Hematopoietic multipotent progenitor cell treated with erythropoietin and hydrocortisone succinate and interleukin-3 and kit ligand, for 8 days (in vitro differentiated cells): ENCODE results near the gene ACSF3.

Source experiments
- DNase-seq: peaks from one replicate; pipeline ENCODE4 v3.0.0-alpha.2; 2015

Gene ACSF3

DNA sequence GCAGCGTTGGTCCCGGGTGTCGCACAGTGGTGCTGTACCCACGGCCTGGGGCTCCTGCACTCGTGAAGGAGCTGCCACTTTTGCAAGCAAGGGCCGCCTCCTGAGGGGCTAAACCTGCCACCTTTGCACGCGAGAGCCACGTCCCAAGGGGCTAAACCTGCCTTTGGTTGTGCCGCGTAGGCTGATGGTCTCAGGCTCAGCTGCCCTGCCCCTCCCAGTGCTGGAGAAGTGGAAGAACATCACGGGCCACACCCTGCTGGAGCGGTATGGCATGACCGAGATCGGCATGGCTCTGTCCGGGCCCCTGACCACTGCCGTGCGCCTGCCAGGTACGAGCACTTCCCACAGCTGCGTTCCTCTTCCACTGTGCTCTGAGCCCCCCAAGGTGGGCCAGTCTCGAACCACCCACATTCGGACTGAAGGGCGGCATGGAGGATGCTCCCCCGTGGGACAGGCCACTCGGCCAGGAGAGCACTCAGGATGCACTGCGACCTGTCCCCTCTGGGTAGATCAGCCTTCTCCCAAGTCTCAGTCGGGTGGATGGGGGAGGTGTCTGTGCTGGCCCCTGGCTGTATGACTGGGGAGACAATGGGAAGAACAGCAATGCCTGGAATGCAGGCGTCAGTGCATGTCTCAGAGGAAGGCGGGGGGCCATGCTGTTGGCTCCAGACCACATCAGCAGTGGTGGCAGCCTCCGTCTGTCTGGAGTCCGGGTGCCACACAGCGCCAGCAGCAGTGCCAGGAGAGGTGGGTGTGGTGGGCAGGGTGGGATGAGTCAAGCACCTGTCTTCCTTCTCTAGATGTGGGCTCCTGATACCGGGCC is 20.7 kb downstream of the ACSF3 start:
- DNase-seq, result no peak

DNA sequence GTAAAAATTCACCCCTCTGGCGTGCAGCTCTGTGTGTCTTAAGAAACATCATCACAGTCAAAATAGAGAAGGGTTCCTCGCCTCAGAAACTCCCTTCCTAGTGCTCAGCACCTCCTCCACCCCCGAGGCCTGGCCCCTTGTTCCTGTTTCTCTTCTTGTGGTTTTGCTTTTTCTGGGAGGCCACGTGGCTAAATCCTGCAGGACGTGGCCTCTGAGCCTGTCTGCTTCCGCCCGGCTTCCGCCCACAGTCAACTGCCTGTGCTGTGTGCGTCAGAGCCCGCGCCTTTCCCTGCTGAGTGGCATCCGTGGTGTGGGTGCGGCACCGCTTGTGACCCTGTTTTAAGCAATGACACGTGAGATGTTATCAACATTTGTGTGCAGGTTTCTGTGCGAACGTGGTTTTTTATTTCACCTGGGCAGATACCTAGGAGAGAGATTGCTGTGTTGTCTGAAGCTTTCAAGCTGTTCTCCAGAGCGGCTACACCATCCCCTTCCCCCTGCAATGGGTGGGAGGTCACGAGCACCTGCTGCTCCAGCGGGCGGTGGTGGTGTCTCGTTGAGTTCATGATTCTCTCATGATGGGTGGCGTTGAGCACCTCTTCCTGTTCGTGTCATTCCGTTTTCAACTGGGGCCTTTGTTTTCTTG is 21.7 kb downstream of the ACSF3 start:
- DNase-seq, result peak; percentile 67

DNA sequence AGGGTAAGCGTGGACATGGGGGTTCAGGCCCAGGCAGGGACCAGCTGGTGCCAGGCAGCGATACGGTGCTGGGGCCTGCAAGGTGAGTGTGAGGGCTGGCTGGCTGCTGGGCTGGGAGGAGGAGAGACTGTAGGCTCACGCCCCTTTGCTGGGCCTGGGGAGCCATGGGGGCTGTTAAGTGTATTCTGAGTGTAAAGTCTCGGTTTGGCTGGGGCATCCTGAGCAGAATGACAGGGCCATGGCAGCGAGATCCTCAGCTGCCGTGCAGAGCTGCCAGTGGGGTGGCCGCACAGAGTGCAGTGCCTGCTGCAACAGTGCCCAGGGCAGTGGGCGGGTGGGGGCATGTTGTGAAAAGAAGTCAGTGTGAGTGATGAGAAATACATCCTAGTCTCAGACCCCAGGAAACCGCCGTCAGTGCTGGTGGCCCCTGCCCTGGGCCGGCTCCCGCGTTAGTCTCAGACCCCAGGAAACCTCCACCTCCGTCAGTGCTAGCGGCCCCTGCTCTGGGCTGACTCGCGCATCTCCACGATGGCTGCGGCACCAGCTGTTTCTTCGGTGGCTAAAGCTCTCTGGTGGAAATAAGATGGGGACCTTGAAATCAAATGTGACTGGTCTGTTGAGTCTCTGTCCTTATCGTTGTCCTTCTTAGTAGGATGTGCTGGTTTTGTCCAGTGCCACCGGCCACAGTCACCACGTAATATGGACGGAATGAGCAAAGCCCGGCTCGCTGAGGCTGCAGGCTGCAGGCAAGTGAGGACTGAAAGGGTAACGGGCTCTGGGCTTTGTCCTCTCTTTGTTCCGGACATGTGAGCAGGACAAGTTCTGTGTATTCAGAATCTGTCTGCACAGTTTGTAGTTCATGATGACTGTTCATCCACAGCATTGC is 22.9 kb downstream of the ACSF3 start:
- DNase-seq, result no peak

DNA sequence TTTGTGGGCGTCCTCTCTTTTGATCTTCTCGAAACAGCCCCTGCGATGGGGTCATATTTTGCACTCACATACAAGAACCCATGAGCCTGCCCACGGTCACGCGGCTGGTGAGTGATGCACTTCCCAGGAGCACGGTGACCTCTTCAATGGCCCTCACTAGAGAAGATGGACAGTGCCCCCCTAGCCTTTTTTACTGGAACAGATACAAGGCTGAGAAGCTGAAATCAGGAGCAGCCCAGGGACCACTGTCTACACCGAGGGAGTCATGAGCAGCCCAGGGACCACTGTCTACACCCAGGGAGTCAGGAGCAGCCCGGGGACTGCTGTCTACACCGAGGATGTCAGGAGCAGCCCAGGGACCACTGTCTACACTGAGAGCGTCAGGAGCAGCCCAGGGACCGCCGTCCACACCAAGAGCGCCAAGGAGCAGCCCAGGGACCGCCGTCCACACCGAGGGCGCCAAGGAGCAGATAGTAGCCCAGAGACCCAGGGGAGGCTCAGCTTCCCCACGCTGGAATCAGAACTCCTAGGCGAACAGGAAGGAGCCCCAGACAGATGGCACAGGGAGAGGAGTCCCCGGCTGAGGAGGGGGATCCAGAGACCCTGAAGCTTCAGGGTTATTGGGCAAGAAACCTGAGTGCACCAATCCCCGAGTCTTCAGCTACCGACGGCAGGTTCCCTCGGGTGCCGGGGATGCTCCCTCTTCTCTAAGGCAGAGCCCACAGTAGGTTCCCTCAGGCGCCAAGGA is 23.7 kb downstream of the ACSF3 start:
- DNase-seq, result no peak

DNA sequence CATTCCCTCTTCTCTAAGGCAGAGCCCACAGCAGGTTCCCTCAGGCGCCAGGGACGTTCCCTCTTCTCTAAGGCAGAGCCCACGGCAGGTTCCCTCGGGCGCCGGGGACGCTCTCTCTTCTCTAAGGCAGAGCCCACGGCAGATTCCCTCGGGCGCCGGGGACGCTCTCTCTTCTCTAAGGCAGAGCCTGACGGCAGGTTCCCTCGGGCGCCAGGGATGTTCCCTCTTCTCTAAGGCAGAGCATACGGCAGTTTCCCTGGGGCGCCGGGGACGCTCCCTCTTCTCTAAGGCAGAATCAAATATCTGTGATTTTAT is 24.3 kb downstream of the ACSF3 start:
- DNase-seq, result no peak

DNA sequence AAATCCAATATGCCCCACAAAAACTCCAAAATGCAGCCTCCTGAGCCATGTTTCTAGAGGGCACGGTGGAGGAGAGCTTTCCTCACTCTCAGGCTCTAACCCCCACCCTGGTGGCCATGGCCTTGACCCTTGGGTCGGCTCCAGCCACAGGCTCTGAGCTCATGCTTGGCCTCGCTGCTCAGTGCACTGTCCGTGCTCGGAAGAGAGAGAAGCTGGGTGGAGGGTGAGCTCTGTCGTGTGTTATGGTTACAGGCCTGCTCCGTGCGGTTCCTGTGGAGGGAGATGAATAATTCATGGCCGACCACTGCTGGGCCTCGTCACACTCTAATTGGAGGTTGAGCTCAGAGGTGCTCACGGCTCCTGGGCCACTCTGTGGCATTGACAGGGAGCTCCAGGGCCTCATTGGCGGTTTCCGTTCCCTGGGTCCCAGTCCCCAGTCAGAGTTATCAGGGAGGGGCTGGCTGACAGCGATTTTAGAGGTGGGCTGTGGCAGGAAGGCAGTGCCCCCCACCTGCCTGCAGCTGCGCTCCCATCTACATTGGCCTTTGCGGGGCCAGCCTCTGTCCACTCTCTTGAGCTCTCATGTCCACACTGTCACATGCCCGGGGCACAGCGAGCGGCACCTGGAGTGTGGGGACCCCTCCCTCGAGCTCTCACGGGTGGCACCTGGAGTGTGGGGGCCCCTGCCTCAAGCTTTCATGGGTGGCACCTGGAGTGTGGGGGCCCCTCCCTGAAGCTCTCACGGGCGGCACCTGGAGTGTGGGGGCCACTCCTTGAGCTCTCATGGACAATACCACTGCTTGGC is 24.9 kb downstream of the ACSF3 start:
- no peak for DNase-seq

DNA sequence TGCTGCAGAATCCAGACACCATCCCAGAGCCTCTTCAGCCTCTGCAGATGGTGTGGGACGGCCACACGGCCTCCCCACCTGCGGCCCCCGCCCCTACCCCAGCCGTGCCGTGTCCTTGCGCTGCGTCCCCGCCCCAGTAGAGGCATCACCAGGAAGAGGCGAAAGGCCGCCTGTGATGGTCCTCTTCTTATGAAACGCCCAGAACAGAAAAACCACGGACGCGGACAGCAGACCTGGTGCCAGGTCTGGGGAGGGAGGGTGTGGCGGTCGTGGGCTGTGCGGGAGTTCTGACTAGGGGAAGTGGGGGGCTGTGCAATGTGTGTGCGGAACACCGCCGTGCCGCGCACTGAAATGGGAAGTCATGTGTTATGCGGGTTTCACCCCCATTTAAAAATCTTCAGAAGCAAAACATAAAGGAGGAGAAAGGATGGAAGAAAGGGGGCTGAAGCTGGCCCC is 25.5 kb downstream of the ACSF3 start:
- DNase-seq, result no peak

DNA sequence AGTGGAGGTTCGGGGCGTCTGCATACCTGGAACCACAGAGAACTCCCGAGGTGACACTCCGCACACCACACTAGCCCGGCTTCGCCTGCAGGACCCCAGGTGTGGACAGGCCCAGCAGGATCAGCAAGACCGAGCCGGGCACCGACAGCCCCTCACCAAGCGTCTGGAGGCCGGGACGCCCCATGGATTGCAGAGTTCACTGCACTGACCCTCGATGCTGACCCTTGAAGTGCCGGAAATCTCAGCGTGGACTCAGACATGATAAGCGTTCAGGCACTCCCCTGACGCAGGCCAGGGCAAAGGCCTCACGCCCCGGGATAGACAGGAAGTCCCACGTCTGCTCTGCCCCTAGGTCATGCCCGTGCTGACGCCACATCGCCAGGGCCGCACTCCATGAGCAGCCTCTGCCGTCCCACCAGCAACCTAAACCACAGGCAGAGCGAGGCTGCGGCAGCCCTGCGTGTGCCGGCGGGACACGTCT is 26.0 kb downstream of the ACSF3 start:
- no peak for DNase-seq

DNA sequence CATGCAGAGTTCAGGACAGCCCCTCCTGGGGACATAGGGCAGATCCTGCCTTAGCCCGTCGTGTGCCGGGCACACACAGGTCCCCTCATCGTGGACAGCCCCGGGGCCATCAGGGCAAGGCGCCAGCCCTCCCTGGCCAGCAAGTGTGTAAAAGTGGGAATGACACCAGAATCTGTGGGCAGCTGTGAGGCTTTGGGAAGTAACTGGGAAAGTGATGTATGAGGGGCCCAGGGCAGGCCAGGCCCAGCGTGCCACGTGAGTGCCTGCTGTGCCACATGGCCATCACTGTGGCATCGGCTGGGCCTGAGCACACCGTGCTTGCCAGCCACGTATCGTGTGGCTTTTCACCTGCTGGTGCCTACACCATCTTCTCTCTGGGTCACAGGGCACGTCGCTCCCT is 26.6 kb downstream of the ACSF3 start:
- DNase-seq, result no peak

DNA sequence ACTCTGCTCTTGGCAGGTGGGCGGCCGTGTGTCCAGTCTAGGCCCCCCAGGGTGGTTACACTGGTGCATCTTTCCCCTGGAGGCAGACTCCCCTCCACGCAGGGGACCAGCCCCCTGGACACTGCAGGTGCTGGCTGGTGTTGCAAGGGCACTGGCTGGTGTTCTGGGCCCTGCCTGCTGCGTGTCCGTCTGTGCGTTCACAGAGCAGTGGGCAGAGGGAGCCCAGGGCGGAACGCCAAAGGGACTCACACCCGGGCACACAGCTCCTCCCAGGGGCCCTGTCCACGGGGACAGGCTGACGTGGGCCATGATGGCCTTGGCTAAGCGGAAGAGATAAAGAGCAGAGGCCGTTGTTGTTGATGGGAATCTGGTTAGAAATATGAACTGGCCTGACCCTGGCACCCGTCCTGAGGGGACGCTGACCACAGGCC is 27.3 kb downstream of the ACSF3 start:
- no peak for DNase-seq

DNA sequence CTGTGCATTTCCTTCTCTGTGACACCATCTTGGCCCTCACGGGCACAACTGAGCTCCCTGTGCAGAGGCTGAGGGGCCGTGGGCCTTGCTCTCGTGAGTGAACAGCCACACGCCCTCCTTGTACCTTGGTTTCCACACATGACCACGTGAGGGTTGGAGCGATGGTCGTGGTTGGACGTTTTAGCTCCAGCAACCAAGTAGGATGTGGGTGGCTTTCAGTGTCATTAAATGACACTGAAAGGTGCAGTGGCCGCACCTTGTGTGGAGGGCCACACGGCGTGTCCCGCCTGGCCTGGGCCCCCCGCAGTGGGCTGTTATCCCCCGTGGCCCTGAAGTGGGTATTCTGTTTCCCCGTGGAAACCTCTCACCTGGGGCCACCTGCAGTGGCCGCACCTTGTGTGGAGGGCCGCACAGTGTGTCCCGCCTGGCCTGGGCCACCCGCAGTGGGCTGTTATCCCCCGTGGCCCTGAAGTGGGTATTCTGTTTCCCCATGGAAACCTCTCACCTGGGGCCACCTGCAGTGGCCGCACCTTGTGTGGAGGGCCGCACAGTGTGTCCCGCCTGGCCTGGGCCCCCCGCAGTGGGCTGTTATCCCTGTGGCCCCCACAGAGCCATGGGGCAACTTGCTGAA is 28.2 kb downstream of the ACSF3 start:
- DNase-seq, result no peak

DNA sequence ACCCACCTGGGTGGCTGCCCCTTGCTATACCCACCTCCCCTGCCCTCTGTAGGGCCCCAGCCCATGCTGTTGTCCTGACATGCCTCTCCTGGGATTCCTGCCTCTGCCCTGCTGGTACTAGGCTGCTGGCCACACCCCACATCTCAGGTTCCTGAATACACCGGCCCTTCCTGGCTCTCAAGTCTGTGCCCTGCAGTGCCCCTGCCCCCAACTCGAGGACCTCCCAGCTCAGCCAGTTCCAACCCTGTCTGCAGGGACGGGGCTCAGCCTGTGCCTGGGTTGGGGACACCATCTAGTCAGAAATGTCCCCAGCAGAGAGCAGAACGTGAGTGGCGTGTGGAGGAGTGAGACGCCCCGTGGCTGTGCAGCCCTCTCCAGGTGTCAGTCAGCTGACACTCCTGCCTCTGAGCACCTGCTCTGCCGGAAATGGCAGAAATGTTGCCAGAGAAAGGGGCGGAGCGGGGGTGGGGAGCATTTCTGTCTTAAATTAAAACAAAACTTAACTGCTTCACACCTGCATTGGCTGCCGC is 28.7 kb downstream of the ACSF3 start:
- DNase-seq, result no peak

DNA sequence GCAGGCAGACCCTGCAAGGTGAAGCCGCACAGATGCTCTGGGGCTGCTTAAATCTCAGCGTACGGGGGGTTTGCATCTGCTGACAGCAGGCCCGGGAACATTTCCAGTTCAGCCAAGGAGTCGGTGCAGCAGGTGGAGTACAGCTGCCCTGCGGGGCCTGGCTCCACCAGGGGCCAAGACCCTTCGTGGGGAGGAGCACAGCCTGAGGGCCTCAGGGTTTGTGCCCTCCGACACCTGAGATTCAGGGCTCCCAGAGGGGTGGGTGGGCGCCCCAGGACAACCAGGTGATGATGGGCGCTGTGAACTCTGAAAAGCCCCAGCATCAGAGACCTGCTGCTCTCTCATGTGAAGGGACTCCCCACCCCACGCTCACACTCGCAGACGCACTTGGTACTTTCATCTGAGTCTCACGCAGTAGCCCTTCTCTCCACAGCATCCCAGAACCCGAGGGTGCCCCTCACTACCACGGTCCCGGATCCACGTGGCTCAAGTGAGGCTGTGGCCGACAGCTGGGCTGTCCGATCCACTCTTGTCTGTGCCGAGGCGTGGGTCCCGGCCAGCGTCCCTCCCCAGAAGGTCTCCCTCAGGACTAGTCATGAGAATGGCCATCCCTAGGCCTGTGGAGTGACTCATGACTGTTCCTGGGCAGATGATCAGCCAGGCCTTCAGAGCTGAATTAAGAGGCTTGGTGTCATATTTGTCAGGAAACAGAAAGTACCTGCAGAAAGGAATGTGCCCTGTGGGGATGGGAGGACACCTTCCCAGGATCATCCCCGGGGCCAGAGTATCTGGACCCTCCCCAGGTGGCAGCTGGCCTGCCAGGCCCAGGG is 29.6 kb downstream of the ACSF3 start:
- DNase-seq, result no peak

DNA sequence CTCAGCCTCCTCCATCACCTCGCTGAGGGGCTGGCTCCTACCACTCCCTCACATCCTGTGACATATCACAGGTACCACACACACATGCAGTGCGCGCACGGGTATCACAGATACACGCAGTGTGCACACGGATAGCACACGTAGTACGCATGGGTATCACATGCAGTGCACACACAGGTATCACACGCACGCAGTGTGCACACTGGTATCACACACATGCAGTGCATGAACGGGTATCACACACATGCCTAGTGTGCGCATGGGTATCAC is 30.1 kb downstream of the ACSF3 start:
- DNase-seq, result no peak

DNA sequence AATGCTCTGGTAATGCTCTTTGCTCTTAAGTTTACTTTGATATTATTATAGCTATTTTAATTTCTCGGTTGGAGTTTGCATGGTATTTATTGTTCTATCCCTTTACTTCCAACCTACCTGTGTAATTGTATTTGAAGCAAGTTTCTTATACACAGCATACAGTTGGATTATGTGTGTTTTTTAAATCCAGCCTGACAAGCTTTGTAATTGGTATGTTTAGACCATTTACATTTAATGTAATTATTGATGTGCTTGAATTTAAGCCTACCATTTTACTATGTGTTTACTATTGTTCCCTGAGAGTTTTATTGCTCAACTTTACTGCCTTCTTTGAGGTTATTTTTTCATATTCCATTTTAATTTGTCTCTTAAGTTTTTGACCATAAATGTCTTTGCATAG is 35.7 kb downstream of the ACSF3 start:
- DNase-seq, result no peak

DNA sequence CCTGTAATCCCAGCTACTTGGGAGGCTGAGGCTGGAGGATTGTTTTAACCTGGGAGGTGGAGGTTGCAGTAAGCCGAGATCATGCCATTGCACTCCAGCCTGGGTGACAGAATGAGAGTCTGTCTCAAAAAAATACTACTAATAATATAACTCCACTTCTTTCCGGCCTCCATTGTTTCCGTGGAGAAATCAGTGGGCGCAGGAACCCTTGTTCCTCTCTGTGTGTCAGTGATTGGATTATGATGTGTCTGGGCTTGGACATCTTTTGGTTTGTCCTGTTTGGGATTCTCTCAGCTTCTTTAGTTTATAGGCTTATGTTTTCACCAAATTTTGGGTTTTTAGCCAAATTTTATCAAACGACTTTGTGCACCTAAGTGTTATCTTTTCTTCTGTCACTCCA is 36.8 kb downstream of the ACSF3 start:
- no peak for DNase-seq

DNA sequence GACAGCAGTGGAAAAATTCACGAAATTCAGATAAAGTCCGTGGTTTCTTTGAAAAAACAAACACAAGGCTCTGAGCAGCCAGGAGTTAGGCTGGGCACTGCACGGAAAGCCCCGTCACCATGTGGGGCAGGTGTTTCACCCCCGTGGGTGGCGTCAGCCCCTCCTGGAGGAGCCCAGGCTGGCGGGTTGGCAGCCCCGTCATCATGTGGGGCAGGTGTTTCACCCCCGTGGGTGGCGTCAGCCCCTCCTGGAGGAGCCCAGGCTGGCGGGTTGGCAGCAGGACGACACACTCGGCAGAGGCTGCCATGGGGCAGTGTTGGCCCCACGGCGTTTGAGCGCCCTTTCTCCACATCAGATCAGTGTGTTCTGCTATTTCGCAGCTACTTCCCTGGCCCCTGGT is 38.1 kb downstream of the ACSF3 start:
- DNase-seq, result no peak

DNA sequence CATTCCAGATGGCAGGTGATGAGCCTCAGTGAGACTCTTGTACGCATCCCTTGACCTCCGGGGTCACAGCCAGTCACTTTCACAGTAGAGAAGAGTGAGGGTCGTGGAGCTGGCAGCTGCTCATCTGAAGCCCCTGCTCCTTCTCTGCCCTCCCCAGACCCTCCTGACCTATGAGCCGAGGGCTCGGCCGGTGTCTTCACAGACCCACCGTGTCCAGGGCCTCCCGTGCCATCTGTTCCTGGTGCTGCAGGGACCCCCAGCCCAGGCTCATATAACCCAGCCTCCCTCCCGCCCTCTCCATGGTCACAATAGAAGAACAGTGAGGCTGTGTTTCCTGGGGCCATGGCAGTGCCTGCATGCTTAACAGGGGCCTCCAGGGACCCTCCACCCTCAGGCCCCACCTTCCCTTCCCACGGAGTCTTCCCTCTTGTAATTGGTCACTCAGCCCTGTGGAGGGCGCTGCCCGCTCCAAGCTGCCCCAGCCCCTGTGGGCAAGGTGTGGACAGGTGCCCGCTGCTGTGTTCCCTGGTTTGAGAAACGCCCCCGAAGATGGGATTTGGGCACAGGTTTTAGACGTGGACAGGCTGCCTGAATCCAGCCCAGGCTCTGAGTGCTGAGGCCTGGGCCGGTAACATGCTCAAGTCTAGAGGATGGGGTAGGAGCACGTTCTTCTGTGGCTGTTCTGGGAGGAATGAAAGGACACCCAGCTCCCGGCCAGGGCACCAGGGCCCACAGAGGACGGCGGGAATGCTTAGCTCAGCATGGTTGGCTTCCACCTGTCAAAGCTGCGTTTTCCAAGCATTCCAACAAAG is 38.7 kb downstream of the ACSF3 start:
- DNase-seq, result no peak

DNA sequence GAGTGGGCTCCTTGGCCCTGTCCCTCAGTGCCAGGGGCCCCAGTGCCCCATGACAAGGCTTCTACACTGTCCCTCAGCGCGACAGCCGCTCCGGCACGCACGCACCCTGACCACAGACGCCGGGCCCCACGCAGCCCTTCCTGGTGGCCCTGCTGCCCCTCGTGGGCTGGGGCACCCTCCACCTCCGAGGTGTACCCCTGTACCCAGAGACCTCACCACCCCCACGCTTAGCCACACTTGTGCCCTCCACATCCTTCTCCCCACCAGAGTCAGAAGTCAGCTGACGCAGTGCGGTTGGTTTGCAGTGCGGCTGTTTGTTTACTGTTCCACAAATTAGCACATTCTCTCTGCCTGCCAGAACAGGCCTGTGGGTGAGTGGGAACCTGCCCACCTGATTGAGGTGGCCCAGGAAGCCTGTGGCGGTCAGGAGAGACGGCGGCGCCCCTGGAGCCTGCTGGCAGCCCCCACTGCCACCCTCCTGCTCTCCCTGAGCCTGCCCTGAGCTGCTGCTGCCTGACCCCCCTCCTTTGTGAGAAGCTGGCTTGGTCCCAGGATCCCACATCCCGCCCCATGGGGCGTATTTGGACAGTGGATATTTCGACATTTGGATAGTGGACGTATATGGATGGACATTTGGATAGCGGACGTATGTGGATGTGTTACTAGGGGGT is 39.9 kb downstream of the ACSF3 start:
- no peak for DNase-seq
